ENCODE data around the gene SEC14L1. TPM values are rescaled to one million over a fixed set of nuclear protein-coding genes. Genes with fewer than 3 reads are reported as not detected.
"Not testable (repeated sequence)": the region's sequence is repeated elsewhere in the genome, so short reads cannot be mapped to it uniquely, and the experiment has no call there.

Gene SEC14L1
- total RNA-seq, 1 donor from 2014 or later: 56.3 TPM

- FAIRE-seq; DNase-seq (ENCODE audit: low spot score in 2 of 2): not testable (repeated sequence)
Observed at GRCh38 chr17:77137886-77138285, 2.9 kb upstream of the SEC14L1 start.

DNA sequence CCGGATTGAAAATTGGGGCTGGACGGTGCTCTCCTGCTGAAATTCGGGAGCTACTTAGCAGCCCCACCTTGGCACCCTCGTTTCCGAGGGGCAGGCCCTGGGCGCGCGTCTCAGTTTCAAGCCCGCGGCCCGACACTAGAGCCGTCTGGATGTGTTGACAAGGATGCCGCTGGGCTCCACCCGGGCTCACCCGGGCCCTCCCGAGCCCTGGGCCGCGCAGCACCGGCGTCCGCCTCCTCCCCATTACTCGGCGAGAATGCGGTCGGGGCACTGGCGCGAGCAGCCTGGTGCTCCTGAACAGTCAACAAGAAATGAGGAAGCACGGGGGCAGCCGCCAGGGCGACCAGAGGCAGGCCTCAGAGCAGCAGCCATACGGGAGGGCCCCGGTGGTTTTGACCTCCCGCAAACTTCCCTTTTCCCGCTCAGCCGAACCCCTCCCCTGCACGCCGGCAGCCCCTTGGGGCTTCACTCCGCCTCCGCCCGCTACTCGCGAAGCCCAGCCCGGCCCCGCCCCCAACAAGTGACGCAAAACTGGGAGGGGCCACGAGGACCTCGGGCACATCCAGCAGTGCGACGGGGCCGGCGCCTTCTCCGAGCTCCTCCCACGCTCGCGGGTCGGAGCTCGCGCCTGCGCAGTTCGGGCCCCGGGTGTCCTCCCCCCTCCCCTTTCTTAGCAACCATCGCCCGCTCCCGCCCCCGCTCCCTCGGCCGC is 447 bp upstream of the SEC14L1 start:
- peak; percentile 95 to 96 for DNase-seq (ENCODE audit: low spot score in 2 of 2)
- FAIRE-seq: no peak

DNA sequence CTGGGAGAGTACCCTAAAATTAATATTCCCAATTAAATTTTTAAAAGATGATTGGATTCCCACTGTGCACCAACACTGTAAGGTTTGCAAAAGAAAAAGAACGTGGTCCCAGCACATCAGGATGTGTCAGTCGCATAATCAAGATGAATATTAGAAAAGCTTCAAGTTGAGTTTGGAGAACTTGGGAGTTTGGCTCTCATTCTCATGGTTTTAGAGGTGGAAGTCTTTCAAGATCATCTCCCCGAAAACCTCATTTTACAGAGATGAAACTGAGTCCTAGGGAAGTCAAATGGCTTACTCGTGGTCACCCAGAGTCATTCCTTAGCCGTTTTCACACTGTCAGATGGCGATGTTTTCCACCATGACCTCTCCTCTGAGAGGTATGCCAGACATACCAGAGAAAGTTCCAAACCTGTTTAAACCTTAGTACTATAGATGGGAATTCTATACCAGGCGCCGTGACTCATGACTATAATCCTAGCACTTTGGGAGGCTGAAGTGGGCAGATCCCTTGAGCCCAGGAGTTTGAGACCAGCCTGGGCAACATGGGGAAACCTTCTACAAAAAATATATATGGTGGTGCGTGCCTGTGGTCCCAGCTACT is 1.2 kb downstream of the SEC14L1 start:
- FAIRE-seq (no peak), DNase-seq (ENCODE audit: low spot score in 2 of 2) (no peak)

DNA sequence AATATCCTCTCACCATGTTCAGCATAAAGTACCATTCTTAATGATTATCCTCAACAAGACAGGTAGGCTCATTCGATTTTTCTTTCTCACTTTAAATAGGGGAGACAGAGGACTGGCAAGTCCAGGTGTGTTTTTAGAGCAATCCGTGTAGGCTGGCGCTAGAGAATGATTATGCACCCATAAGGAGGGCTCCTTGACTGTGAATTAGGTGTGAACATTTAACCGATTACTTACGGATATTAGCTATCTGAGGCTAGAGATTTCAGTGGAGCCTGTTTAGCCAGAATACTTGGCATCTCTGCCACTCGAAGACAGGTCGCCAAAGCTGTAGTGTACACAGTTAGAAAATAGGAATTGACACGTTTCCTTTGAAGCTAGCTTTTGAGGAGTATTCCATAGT is 1.9 kb downstream of the SEC14L1 start:
- FAIRE-seq: no peak

GRCh38 chr17:77143306-77143705 is 2.5 kb downstream of the SEC14L1 start:
- FAIRE-seq (no peak), DNase-seq (ENCODE audit: low spot score in 2 of 2) (no peak)

More for the DNA sequence above, 1.9 kb downstream of the SEC14L1 start:
- no peak for DNase-seq (ENCODE audit: low spot score in 2 of 2)

DNA sequence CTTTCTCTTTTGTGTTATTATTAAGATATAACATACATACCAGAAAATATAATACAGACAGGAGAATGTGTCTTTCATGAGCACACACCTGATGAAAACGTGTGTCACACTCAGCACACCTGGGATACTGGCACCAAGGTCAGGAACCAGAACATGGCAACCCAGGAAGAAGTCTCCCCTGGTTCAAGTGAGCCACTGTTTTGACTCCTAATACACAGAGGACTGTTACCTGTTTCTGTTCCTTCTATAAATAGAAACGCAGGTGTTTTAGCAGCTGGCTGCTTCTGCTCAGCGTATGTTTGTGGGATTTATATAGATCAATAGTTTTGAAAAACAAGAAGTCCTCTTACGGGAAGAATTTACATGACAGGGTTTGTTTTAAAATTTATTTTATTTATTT is 3.5 kb downstream of the SEC14L1 start:
- no peak for DNase-seq (ENCODE audit: low spot score in 2 of 2)

GRCh38 chr17:77145224-77145611 is 4.4 kb downstream of the SEC14L1 start:
- no peak for FAIRE-seq
- DNase-seq (ENCODE audit: low spot score in 2 of 2): no peak

More for the DNA sequence above, 3.5 kb downstream of the SEC14L1 start:
- no peak for FAIRE-seq

GRCh38 chr17:77145612-77146245 is 5.0 kb downstream of the SEC14L1 start:
- no peak for FAIRE-seq

DNA sequence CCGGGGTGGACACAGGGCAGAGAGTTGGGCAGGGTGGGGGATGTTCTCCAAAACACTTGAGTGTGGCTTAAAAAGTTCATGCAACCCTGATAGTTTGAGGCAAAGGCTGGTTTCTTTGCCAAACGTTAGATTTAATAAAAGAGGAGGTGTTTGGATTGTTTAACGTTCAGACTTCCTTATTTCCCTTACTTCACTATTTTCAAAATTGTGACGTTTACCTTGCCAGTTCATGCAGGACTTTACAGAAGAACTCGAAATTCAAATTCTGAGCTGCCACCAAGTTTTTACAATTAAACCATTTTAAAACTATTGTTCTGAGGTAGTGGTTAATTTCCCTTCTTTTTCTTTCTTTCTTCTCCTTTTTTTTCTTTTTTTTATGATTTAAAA is 5.5 kb downstream of the SEC14L1 start:
- FAIRE-seq: no peak
- no peak for DNase-seq (ENCODE audit: low spot score in 2 of 2)

More at GRCh38 chr17:77145612-77146245, 5.0 kb downstream of the SEC14L1 start:
- no peak for DNase-seq (ENCODE audit: low spot score in 2 of 2)

GRCh38 chr17:77146882-77147281 is 6.1 kb downstream of the SEC14L1 start:
- DNase-seq (ENCODE audit: low spot score in 2 of 2): no peak
- no peak for FAIRE-seq

GRCh38 chr17:77147357-77147801 is 6.6 kb downstream of the SEC14L1 start:
- DNase-seq (ENCODE audit: low spot score in 2 of 2) (no peak), FAIRE-seq (no peak)

DNA sequence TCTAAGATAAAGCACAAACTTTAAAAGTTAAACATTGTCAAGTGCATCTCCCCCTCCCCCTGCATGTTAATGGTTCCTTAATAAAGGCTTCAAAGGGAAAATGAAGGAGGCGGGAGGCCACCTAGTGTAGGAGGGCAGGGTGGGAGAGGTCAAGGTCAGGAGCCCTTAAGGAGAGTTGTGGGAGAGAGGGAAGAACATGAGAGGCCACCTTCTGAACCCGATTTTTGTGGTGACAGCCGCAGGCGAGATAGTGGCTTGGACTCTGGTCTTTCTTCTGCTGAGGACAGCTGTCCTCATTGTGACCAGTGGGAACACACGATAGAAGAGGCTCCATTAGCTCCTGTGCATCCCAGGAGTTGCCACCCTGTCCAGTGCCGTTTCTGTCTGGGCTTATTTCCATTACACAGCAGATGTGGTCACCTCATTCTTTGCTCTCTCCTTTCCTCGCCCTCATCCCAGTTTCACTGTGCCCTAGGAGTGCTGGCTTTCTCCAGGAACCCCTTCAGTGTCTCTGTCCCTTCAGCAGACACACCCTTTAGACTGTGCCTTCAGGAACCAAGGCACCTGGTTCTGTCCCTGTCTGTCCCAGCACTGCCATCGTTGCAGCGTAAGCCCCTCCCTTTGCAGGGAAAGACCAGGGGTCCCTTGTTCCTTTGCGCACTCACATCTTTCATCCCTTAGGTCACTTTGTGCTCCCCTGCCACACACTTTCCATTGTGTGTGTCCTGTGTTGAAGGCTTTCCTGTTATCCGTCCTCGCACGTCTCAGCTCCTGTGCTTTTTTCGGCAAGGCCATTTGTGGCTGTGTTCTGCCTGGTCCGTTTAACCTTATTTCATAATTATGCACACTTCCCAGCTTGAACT is 7.5 kb downstream of the SEC14L1 start:
- DNase-seq (ENCODE audit: low spot score in 2 of 2) (no peak), FAIRE-seq (no peak)

- FAIRE-seq: no peak
Observed at GRCh38 chr17:77148940-77149510, 8.3 kb downstream of the SEC14L1 start.

GRCh38 chr17:77150196-77150595 is 9.4 kb downstream of the SEC14L1 start:
- DNase-seq (ENCODE audit: low spot score in 2 of 2) (no peak), FAIRE-seq (no peak)

More at GRCh38 chr17:77148940-77149510, 8.3 kb downstream of the SEC14L1 start:
- no peak for DNase-seq (ENCODE audit: low spot score in 2 of 2)

DNA sequence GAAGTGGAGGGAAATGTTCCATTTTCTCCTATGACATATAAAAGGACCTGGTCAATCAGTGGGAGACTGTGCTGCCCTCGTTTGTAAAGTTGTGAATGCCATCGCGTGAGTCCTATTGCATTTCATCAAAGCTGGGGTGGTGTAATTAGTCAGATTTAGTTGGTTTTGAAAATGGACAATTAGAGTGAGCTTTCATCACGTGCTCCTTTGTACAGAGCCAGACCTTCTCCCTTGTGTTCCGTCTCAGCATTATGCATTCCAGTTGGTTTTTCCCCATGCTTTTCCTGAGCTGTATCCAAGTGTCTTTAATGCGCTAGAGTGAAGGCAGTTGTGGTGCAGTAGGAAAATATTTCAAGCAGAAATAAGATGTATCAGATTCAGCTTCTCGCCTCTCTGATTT is 10.4 kb downstream of the SEC14L1 start:
- FAIRE-seq: no peak
- DNase-seq (ENCODE audit: low spot score in 2 of 2): no peak

DNA sequence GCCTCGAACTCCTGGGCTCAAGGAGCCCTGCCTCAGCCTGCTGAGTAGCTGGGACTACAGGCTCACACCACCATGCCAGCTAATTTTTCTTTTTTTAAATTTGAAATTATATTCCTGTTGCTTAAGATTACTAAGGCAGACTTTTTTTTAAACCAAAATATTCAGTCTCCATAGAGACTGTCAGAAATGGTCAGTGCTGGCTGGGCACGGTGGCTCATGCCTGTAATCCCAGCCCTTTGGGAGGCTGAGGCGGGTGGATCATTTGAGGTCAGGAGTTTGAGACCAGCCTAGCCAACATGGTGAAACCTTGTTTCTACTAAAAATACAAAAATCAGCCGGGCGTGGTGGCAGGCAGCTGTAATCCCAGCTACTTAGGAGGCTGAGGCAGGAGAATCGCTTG is 11.3 kb downstream of the SEC14L1 start:
- not testable (repeated sequence) for FAIRE-seq; DNase-seq (ENCODE audit: low spot score in 2 of 2)

GRCh38 chr17:77153472-77153871 is 12.7 kb downstream of the SEC14L1 start:
- no peak for DNase-seq (ENCODE audit: low spot score in 2 of 2)
- no peak for FAIRE-seq

GRCh38 chr17:77153999-77154586 is 13.3 kb downstream of the SEC14L1 start:
- no peak for FAIRE-seq
- DNase-seq (ENCODE audit: low spot score in 2 of 2): no peak

- FAIRE-seq: no peak
- DNase-seq (ENCODE audit: low spot score in 2 of 2): no peak
Observed at GRCh38 chr17:77155125-77155524, 14.4 kb downstream of the SEC14L1 start.

DNA sequence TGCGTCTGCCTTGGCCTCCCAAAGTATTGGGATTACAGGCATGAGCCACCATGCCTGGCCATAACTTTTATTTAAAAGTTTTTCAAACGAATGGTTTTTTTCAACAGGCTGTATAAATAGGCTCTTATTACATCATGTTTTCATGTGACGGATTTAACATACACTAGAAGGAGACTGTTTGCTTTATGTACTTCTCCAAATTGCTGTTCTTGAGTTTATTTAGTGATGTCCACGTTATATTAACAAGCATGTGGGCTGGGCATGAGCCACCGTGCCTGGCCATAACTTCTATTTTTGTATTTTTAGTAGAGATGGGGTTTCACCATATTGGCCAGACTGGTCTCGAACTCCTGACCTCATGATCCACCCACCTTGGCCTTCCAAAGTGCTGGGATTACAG is 17.0 kb downstream of the SEC14L1 start:
- DNase-seq (ENCODE audit: low spot score in 2 of 2); FAIRE-seq: not testable (repeated sequence)
